HS-27A (cell line): ENCODE measurements around the gene CAPN11.
"Not testable (repeated sequence)": the region's sequence is repeated elsewhere in the genome, so short reads cannot be mapped to it uniquely, and the experiment has no call there.

Experiments
- DNase-seq: peaks from one replicate; pipeline ENCODE4 v3.0.0-alpha.2; 2012; ENCODE audit warnings: low read depth, missing footprints

CAPN11 gene

GRCh38 chr6:44181784-44182183, 23.2 kb downstream of the CAPN11 start:
- not testable (repeated sequence) for DNase-seq

GRCh38 chr6:44182911-44183390, 24.3 kb downstream of the CAPN11 start:
- DNase-seq, result no peak

- DNase-seq, result no peak
Measured at GRCh38 chr6:44183783-44184182, 25.2 kb downstream of the CAPN11 start.

GRCh38 chr6:44185356-44185755, 26.7 kb downstream of the CAPN11 start:
- DNase-seq, result not testable (repeated sequence)

- no peak for DNase-seq
Measured at GRCh38 chr6:44185953-44186634, 27.5 kb downstream of the CAPN11 start.

GRCh38 chr6:44186635-44187025, 28.0 kb downstream of the CAPN11 start:
- DNase-seq, result no peak

GRCh38 chr6:44188819-44189218, 30.2 kb downstream of the CAPN11 start:
- DNase-seq, result no peak

- DNase-seq, result no peak
Measured at GRCh38 chr6:44189257-44189656, 30.6 kb downstream of the CAPN11 start.

- no peak for DNase-seq
Measured at GRCh38 chr6:44190715-44191114, 32.1 kb downstream of the CAPN11 start.

- no peak for DNase-seq
Measured at GRCh38 chr6:44192428-44193041, 33.9 kb downstream of the CAPN11 start.

- DNase-seq, result no peak
Measured at GRCh38 chr6:44193307-44193910, 34.8 kb downstream of the CAPN11 start.

GRCh38 chr6:44194326-44194725, 35.7 kb downstream of the CAPN11 start:
- DNase-seq, result no peak

GRCh38 chr6:44196351-44196750, 37.7 kb downstream of the CAPN11 start:
- DNase-seq, result not testable (repeated sequence)

GRCh38 chr6:44198684-44199083, 40.1 kb downstream of the CAPN11 start:
- DNase-seq, result no peak

GRCh38 chr6:44199883-44200282, 41.3 kb downstream of the CAPN11 start:
- DNase-seq, result no peak

- no peak for DNase-seq
Measured at GRCh38 chr6:44201200-44201599, 42.6 kb downstream of the CAPN11 start.

- DNase-seq, result no peak
Measured at GRCh38 chr6:44201638-44202303, 43.2 kb downstream of the CAPN11 start.

- no peak for DNase-seq
Measured at GRCh38 chr6:44202332-44202971, 43.8 kb downstream of the CAPN11 start.

- DNase-seq, result no peak
Measured at GRCh38 chr6:44202972-44203750, 44.5 kb downstream of the CAPN11 start.

GRCh38 chr6:44203955-44204354, 45.3 kb downstream of the CAPN11 start:
- no peak for DNase-seq

GRCh38 chr6:44207966-44208365, 49.3 kb downstream of the CAPN11 start:
- DNase-seq, result no peak
